Esophagus squamous epithelium (tissue), 4 donors: ENCODE measurements around the gene MAP7D3.

Experiments used
- POLR2A ChIP-seq, 4 donors: fragments of 450-650 bp; IDR thresholded peaks; one replicate each; pipeline ENCODE4 v1.6.1; 2017; ENCODE audit warnings: antibody characterized with exemption in 4 of 4, mild to moderate bottlenecking in 4 of 4, moderate library complexity in 3 of 4
- TF ChIP-seq, protein P1 (sequence below), 6 experiments: fragments of 450-650 bp in 4 of 6; fragments of 200-600 bp in 2 of 6; sonication (generic) in 2 of 6; IDR thresholded peaks; one replicate each; pipeline ENCODE4 v1.5.1; 2016 to 2019; ENCODE audit warnings: antibody characterized with exemption in 6 of 6, mild to moderate bottlenecking in 4 of 6, moderate library complexity in 4 of 6

DNA sequence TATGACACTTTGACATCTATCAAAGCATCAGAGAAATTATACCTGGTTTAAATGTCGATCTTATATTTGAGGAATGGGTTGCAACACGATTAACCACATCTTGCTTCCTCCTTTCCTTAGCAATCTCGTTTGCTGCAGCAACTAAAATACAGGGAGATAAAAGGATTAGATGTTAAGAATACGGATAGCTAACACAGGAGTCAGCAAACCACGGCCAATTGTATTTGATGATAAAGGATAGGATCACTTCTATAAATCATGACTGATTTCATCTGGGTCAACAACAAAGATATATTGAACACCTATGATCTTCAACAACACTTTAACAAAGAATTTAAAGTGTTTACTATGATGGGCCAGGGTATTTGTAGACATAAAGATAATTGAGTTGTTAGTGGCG lies 5.0 kb downstream of the MAP7D3 start:
- TF ChIP-seq, protein P1, sequence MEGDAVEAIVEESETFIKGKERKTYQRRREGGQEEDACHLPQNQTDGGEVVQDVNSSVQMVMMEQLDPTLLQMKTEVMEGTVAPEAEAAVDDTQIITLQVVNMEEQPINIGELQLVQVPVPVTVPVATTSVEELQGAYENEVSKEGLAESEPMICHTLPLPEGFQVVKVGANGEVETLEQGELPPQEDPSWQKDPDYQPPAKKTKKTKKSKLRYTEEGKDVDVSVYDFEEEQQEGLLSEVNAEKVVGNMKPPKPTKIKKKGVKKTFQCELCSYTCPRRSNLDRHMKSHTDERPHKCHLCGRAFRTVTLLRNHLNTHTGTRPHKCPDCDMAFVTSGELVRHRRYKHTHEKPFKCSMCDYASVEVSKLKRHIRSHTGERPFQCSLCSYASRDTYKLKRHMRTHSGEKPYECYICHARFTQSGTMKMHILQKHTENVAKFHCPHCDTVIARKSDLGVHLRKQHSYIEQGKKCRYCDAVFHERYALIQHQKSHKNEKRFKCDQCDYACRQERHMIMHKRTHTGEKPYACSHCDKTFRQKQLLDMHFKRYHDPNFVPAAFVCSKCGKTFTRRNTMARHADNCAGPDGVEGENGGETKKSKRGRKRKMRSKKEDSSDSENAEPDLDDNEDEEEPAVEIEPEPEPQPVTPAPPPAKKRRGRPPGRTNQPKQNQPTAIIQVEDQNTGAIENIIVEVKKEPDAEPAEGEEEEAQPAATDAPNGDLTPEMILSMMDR (IDR thresholded peaks at IDR 0.05) = no peak
- TF ChIP-seq POLR2A (IDR thresholded peaks at IDR 0.05) = no peak
